AG08395 (cell line): ENCODE data around the gene PDSS2.
"Not testable (repeated sequence)": the region's sequence is repeated elsewhere in the genome, so short reads cannot be mapped to it uniquely, and the experiment has no call there.

ENCODE experiments used
- DNase-seq: peaks from one replicate; pipeline ENCODE4 v3.0.0; 2012; ENCODE audit warnings: mixed read lengths, low spot score

The PDSS2 gene

DNA sequence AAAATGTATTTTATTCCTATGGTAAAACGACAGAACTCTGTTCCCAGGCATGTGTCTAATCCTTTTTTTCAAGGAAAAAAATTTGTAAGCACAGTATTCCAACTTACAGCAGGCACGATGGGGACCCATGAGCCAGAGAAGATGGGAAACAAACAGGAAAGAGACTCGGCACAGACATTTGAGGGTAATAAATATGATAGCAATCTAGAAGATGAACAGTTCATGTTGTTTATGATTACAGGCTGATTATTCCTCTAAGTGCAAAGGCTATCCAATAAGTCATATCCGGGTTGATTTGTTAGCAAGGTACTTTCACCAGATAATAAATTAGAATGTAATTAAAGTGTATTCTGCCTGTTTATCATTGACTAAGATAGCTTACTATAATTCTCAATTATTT is 43.2 kb downstream of the PDSS2 start:
- no peak for DNase-seq

GRCh38 chr6:107413966-107414645 is 45.3 kb downstream of the PDSS2 start:
- no peak for DNase-seq

DNA sequence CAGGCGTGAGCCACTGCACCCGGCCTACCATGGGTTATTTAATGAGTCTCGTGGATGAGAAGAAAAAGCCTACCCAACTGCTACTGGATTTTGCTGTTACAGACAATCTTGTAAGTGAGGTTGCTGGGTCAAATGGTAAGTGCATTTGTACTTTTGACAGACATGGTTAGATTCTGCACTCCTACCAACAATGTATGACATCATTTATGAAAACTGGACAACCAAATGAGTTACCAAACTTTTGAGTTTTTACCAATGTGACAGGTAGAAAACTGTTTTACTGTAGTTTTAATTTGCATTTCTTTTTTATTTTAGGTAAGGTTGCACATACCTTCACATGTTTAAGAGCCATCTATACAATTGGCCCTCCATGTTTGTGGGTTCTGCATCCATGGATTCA is 48.2 kb downstream of the PDSS2 start:
- DNase-seq: no peak

DNA sequence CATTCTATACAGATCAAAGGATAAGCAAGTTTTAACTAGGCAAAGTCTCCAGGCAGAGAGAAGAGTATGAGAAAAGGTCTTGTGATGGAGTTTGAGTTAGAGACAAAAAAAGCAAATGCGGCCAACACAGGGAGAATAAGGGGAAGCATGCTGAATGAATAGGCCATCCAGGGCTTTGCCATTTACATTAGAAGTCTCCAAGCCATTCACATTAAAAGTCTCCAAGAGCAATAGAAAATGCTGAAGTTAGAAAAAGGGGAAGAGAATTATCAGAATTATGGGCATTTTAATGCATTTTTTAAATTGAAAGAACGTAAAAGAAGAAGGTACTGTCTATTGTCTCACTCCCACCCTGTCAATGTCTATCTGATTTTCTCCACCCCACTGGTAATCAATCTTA is 49.4 kb downstream of the PDSS2 start:
- DNase-seq: no peak

- DNase-seq: no peak
Measured at GRCh38 chr6:107408714-107409113, 50.6 kb downstream of the PDSS2 start.

DNA sequence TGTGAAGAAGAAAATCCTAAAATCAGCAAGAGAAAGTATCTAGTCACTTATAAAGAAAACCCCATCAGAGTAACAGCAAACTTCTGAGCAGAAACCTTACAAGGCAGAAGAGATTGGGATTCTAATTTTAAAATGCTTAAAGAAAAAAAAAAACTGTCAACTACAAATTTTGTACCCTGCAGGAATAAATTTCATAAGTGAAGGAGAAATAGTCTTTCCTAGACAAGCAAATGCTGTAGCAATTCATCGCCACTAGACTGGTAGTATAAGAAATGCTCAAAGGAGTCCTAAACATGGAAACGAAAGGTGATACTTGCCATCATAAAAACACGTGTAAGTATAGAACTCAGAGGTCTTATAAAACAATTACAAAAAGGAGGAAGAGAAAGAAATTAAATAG is 54.4 kb downstream of the PDSS2 start:
- no peak for DNase-seq

DNA sequence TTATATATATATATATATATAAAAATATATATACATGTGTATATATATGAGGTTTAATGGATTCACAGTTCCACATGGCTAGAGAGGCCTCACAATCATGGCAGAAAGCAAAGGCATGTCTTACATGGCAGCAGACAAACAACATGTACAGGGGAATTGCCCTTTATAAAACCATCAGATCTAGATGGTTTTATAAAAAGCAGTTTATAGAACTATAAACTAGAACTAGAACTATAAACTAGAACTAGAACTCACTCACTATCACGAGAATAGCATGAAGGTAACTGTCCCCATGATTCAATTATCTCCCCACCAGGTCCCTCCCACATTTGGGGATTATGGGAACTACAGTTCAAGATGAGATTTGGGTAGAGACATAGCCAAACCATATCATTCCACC is 56.8 kb downstream of the PDSS2 start:
- no peak for DNase-seq

- no peak for DNase-seq
Measured at GRCh38 chr6:107401573-107401972, 57.8 kb downstream of the PDSS2 start.

- DNase-seq: no peak
Measured at GRCh38 chr6:107400616-107401147, 58.7 kb downstream of the PDSS2 start.

DNA sequence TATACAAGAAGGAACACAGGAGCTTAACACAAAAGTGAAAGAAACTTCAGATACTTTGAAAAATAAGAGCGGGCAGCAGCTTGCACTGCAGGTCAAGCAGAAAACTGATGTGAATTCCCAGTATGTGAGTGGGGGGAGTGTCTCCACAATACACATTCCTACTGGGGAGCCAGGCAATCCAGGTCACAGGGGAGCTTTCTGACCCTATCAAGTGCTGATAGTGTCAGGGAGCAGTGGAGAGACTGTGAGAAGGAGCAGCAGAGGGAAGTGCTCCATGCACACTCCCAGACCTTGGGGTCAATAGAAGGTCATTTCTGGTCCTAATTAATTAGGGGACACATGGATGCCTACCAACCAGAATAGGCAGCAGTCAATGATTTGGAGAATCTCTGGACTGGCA is 59.4 kb downstream of the PDSS2 start:
- DNase-seq: no peak

DNA sequence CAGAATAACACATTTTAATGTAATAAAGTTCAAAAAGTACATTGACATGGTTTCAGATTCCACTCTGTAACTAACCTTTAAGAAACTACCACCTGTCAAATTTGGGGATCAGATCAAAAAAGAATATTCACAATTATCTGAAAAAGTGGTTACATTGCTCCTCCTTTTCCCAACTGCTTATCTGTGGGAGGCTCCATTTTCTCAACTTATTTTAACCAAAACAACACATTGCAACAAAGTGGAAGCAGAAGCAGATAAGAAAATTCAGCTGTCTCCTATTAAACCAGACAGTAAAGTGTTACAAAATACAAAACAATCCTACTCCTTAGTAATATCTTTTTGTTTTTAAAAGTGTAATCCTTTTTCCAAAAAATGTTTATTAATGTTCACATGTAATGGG is 61.4 kb downstream of the PDSS2 start:
- no peak for DNase-seq

DNA sequence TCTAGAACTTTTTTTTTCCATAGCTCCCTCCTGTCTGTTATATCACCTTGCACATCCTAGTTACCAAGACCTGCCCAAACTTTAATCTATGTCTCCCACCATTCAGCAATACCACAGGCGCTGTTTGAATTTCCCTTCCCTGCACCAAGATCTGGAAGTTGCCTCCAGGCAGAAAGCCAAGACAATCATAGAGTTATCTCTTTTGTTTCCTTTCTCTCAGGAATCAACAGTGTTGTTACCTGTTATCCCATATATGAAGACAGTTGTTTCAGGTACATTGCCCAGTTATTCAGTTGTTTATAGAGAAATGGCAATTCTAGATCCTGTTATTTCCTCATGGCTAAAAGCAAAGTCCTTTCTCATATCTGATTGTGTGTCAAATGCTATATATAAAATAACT is 63.2 kb downstream of the PDSS2 start:
- DNase-seq: no peak

GRCh38 chr6:107392069-107392468 is 67.3 kb downstream of the PDSS2 start:
- DNase-seq: no peak

DNA sequence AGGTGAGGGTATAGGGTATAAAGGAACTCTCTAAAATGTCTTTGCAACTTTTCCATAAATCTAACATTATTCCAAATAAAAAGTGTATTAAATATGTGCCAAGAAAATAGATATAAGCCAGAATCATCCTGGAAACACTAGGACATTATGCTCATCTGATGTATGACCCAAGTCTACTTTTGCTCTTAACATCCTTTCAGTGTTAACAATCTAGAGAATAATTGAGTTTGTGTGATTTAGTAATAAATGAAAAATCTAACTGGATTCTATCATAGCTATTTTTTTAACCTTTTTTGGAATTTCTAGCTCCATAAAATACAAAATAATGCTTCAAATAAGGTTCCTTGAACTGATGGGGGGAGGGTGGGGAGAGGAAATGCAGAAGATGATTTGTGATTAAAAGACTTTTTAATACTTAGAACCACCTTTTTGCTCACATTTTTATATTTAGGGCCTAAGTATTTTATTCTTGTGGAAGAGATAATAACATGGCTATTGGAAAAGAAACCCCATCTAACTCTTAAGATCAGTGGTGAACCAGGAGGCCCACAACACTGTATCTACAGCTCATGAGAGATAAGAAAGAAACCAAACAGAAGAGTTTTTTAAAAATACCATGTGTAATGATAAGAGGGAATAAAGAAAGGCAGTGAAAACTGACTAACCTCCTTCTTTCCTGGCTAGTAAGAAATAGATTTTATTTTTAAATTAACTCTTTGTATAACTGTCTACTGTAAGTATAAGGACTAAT is 68.5 kb downstream of the PDSS2 start:
- DNase-seq: no peak

- no peak for DNase-seq
Measured at GRCh38 chr6:107390056-107390455, 69.3 kb downstream of the PDSS2 start.

DNA sequence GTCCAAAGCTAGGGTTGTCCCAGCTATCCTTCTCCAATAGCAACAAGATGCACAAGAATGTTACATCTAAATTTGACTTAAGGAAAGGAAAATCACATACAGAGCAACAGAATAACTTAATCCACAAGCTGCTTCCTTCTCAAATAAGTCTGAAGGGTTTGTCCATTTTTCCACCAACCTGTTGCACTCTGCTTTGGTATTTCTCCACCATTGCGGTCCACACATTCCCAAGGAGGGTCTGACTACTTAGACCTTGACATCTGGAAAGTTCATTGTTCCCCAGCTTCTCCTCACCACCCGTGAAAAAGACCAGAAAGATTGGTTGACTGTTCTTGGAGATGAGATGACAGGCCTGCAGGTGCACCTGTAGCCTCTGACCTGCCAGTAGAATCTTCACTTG is 72.5 kb downstream of the PDSS2 start:
- DNase-seq: no peak

GRCh38 chr6:107386340-107386739 is 73.0 kb downstream of the PDSS2 start:
- no peak for DNase-seq

DNA sequence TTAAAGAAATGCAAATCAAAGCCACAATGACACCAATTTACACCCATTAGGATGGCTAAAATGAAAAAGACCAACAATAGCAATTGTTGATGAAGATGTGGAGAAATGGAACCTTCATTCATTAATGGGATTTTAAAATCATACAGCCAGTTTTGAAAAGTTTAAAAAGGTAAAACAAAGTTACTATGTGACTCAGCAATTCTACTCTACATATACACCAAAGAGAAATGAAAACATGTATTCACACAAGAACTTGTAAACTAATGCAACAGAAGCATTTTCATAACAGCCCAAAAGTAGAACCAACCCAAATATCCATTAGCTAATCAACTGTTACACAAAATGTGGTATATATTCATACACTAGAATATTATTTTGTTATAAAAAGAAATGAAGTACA is 75.7 kb downstream of the PDSS2 start:
- DNase-seq: no peak

- no peak for DNase-seq
Measured at GRCh38 chr6:107374264-107374663, 85.1 kb downstream of the PDSS2 start.

- no peak for DNase-seq
Measured at GRCh38 chr6:107369493-107369892, 89.9 kb downstream of the PDSS2 start.

DNA sequence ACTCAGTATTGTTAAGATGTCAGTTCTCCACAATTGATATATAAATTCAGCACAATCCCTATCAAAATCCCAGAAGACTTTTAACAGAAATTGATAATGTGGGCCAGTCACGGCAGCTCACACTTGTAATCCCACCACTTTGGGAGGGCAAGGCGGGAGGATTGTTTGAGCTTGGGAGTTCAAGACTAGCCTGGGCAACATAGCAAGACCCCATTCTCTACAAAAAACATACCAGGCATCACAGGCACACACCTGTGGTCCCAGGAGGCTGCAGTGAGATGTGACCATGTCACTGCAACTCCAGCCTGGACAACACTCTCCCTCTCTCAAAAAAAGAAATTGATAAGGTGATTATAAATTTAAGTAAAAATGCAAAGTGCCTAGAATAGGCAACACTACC is 90.9 kb downstream of the PDSS2 start:
- no peak for DNase-seq

DNA sequence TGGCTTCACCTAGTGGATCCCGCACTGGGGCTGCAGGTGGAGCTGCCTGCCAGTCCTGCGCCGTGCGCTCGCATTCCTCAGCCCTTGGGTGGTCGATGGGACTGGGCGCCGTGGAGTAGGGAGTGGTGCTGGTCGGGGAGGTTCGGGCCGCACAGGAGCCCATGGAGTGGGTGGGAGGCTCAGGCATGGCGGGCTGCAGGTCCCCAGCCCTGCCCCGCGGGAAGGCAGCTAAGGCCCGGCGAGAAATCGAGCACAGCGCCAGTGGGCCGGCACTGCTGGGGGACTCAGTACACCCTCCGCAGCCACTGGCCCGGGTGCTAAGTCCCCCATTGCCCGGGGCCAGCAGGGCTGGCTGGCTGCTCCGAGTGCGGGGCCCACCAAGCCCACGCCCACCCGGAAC is 95.2 kb downstream of the PDSS2 start:
- not testable (repeated sequence) for DNase-seq

DNA sequence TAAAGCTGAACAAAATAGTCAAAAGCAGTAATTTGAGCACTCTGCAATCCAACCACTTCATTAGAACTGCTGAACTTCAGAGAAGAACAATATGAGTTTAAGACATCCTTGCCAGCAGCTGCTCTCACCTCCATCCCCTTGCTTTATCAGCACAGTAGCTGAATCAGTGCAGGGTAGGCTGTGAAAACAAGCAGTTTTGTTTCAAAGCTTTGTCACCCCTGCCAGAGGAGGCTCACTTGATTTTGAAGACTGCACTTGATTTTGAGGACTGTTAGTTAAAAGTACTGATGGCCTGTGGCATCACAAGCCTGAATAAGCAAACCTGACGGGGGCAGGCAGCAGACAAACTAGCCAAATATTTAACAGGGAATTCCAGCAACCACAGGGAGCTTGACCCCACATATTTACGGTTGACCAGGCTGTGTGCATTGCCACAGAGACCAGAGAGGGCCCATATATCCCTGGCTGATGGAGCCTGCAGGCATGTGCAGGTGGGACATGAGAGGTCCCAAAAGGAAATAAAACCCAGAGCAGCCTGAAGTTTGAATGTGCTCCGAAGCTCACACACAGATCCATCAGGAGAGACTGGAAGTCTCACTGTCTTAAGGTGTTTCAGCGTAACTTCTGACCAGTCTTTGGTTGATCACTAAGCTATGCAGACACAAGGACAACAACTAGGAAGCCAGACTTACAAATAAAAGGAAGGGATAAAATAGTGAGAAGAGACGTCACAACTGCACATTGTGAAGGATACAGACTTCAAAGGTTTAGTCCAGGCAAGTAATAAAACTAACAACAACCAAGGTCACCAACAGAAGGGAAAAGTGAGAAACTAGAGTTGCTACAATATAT is 97.4 kb downstream of the PDSS2 start:
- peak; percentile 43 for DNase-seq
